Activated T-helper 1 cell treated with Interleukin-2 at 50 U/mL for 16 hours (primary cell): ENCODE data around the gene ANXA2.

Experiments
- DNase-seq: peaks from one replicate; pipeline ENCODE4 v3.0.0-alpha.2; 2020; ENCODE audit warnings: low read depth

ANXA2 gene

GRCh38 chr15:60389261-60390077 is 8.3 kb downstream of the ANXA2 start:
- DNase-seq: no peak

- no peak for DNase-seq
Measured at GRCh38 chr15:60387321-60387720, 10.5 kb downstream of the ANXA2 start.

GRCh38 chr15:60386615-60387014 is 11.2 kb downstream of the ANXA2 start:
- DNase-seq: no peak

- no peak for DNase-seq
Measured at GRCh38 chr15:60385620-60386552, 11.9 kb downstream of the ANXA2 start.

GRCh38 chr15:60384526-60385126 is 13.2 kb downstream of the ANXA2 start:
- DNase-seq: no peak

- no peak for DNase-seq
Measured at GRCh38 chr15:60384053-60384452, 13.7 kb downstream of the ANXA2 start.

- DNase-seq: no peak
Measured at GRCh38 chr15:60382773-60383674, 14.8 kb downstream of the ANXA2 start.

- DNase-seq: no peak
Measured at GRCh38 chr15:60381148-60381788, 16.5 kb downstream of the ANXA2 start.

- DNase-seq: no peak
Measured at GRCh38 chr15:60379525-60380274, 18.1 kb downstream of the ANXA2 start.

- DNase-seq: no peak
Measured at GRCh38 chr15:60379185-60379524, 18.6 kb downstream of the ANXA2 start.

GRCh38 chr15:60376677-60377095 is 21.1 kb downstream of the ANXA2 start:
- DNase-seq: no peak

- DNase-seq: no peak
Measured at GRCh38 chr15:60375306-60375705, 22.5 kb downstream of the ANXA2 start.

GRCh38 chr15:60374628-60375081 is 23.1 kb downstream of the ANXA2 start:
- DNase-seq: no peak

GRCh38 chr15:60374209-60374608 is 23.6 kb downstream of the ANXA2 start:
- DNase-seq: no peak

- no peak for DNase-seq
Measured at GRCh38 chr15:60373745-60374144, 24.0 kb downstream of the ANXA2 start.

GRCh38 chr15:60373327-60373726 is 24.5 kb downstream of the ANXA2 start:
- no peak for DNase-seq

GRCh38 chr15:60372756-60373155 is 25.0 kb downstream of the ANXA2 start:
- DNase-seq: no peak

GRCh38 chr15:60372227-60372626 is 25.6 kb downstream of the ANXA2 start:
- no peak for DNase-seq

- no peak for DNase-seq
Measured at GRCh38 chr15:60371175-60372051, 26.4 kb downstream of the ANXA2 start.

- no peak for DNase-seq
Measured at GRCh38 chr15:60370869-60371136, 27.0 kb downstream of the ANXA2 start.
